A549 (cell line): Measurements from ENCODE around the gene PAPPA.
A peak's percentile ranks its signal among the peaks of the same experiment; 100 is the strongest.

Experiments used
- CTCF ChIP-seq: fragments of >200 bp; sonication (Bioruptor Twin); formaldehyde crosslinking; IDR thresholded peaks from 3 replicates; pipeline ENCODE4 v1.5.1; 2016
- JUN ChIP-seq, 2 experiments: fragments of >200 bp; sonication (Bioruptor Twin); formaldehyde crosslinking; IDR thresholded peaks; 2 replicates in 1 of 2; 3 replicates in 1 of 2; pipeline ENCODE4 v1.6.1; 2016 to 2017
- KDM5A ChIP-seq: fragments of 200-600 bp; sonication (generic); IDR thresholded peaks from 2 replicates; pipeline ENCODE4 v1.6.1; 2016; ENCODE audit warnings: antibody characterized with exemption, mild to moderate bottlenecking
- MAFK ChIP-seq: fragments of 450-650 bp; IDR thresholded peaks from 2 replicates; pipeline ENCODE4 v1.6.1; 2014; ENCODE audit not compliant: partially characterized antibody
- MAX ChIP-seq: IDR thresholded peaks from 2 replicates; pipeline ENCODE4 v1.6.1; 2012
- POLR2A ChIP-seq: IDR thresholded peaks from 2 replicates; pipeline ENCODE4 v1.6.1; 2012; ENCODE audit warnings: mild to moderate bottlenecking, low read length
- RAD21 ChIP-seq, 2 experiments: fragments of >200 bp in 1 of 2; sonication (Bioruptor Twin) in 1 of 2; formaldehyde crosslinking in 1 of 2; IDR thresholded peaks in 1 of 2; conservative IDR thresholded peaks in 1 of 2; 2 replicates in 1 of 2; 3 replicates in 1 of 2; pipeline ENCODE4 v1.6.1; 2012 to 2018; ENCODE audit warnings: inconsistent platforms in 1 of 2
- RCOR1 ChIP-seq: fragments of 150-350 bp; IDR thresholded peaks from 2 replicates; pipeline ENCODE4 v1.6.1; 2014; ENCODE audit warnings: antibody characterized with exemption, low read length, low read depth
- RFX5 ChIP-seq: fragments of 450-650 bp; IDR thresholded peaks from 2 replicates; pipeline ENCODE4 v1.7.1; 2014; ENCODE audit warnings: antibody characterized with exemption, mild to moderate bottlenecking, moderate library complexity
- SREBF2 ChIP-seq: fragments of 450-650 bp; IDR thresholded peaks from 2 replicates; pipeline ENCODE4 v1.6.1; 2014; ENCODE audit warnings: mild to moderate bottlenecking, moderate library complexity

GRCh38 chr9:116331241-116331640 is 177.7 kb downstream of the PAPPA start:
- no peak for TF ChIP-seq CTCF
- 0 out of 5 replicates have a peak, but pooled peaks of 1 of the 2 experiments have one; percentile 23 for TF ChIP-seq JUN (IDR thresholded peaks at IDR 0.05)
- no peak for TF ChIP-seq RFX5
- TF ChIP-seq SREBF2, result no peak
- TF ChIP-seq RCOR1, result no peak
- TF ChIP-seq MAX, result no peak
- no peak for TF ChIP-seq RAD21 (conservative IDR thresholded peaks at IDR 0.05 in 1 of 2, IDR thresholded peaks at IDR 0.05 in 1 of 2)
- no peak for TF ChIP-seq POLR2A
- no peak for TF ChIP-seq KDM5A
- no peak for TF ChIP-seq MAFK
